Measurements from ENCODE around the gene RANBP3L. TPM values are rescaled to one million over a fixed set of nuclear protein-coding genes. Genes with fewer than 3 reads are reported as not detected.
"Not testable (repeated sequence)": the region's sequence is repeated elsewhere in the genome, so short reads cannot be mapped to it uniquely, and the experiment has no call there.

The RANBP3L gene
- total RNA-seq, 2 experiments from 2014 or later = 0.15 TPM; not detected in 1

- CTCF ChIA-PET = interaction anchor here (0.6 to 0.7 kb wide), 2 partner anchors 11 to 149 kb away, joined by 3 read pairs; no protein-coding TSS in a partner anchor
- POLR2A ChIA-PET = no interaction called here
These were observed 4.0 kb downstream of the RANBP3L start for GRCh38 chr5:36297653-36298052.

- ChIA-PET POLR2A (no interaction called here), CTCF (no interaction called here)
These were observed 15.7 kb downstream of the RANBP3L start for GRCh38 chr5:36285837-36286615.

GRCh38 chr5:36283775-36284174 is 17.9 kb downstream of the RANBP3L start:
- POLR2A ChIA-PET, CTCF ChIA-PET: not testable (repeated sequence)

GRCh38 chr5:36281626-36282025 is 20.1 kb downstream of the RANBP3L start:
- ChIA-PET CTCF (no interaction called here), POLR2A (no interaction called here)

DNA sequence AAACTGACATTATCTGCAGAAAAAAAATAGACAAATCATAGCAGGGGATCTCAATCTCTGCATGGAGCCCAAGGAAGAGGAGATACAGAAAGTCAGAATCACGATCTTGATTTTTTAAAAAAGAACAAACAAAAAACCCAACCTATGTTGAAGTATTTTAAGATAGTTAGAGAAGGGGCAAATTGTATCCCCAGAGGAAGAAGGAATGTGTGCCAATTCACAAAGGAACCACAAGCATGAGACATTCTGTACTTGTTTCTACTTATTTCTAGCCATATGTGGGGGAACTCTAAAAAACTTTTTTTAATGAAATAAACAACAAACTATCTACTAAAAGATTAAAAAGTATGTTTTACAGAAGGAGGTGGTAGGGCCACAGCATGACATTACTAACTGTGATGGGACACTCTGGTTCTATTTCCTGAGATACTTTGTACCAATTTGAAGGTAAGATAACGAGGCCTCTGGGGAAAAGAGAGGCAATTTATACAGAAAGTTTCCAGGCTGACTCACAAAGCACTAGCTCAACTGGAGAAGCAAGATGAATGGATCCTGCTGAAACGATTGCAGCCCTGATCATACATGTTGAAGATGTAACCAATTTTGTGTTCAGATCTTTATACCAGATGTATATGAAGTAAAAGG is 22.5 kb downstream of the RANBP3L start:
- ChIA-PET POLR2A (no interaction called here), CTCF (interaction anchor here (0.6 kb wide), 1 partner anchor 16 kb away, joined by 3 read pairs; no protein-coding TSS in a partner anchor)

DNA sequence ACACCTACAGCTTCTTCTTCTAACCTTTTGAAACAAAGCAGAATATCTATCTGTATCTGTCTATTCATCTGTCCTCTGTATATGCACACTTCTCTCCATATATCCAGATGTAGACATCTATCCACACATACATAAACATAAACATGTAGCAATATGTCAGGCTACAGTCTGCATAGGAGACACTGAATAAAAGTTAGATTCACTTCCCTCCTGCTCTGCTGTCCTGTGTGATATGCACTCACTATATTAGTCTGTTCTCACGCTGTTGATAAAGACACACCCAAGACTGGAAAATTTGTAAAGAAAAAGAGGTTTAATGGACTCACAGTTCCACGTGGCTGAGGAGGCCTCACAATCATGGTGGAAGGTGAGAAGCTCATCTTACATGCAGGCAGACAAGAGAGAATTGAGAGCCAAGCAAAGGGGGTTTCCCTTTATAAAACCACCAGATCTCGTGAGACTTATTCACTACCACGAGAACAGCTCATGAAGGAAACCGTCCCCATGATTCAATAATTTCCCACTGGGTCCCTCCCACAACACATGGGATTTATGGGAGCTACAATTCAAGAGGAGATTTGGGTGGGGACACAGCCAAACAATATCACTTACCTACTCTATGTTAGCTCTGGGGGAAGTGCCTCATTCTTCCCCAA is 24.1 kb downstream of the RANBP3L start:
- POLR2A ChIA-PET = no interaction called here
- CTCF ChIA-PET = no interaction called here

- ChIA-PET POLR2A (no interaction called here), CTCF (no interaction called here)
These were observed 24.8 kb downstream of the RANBP3L start for GRCh38 chr5:36276864-36277263.

DNA sequence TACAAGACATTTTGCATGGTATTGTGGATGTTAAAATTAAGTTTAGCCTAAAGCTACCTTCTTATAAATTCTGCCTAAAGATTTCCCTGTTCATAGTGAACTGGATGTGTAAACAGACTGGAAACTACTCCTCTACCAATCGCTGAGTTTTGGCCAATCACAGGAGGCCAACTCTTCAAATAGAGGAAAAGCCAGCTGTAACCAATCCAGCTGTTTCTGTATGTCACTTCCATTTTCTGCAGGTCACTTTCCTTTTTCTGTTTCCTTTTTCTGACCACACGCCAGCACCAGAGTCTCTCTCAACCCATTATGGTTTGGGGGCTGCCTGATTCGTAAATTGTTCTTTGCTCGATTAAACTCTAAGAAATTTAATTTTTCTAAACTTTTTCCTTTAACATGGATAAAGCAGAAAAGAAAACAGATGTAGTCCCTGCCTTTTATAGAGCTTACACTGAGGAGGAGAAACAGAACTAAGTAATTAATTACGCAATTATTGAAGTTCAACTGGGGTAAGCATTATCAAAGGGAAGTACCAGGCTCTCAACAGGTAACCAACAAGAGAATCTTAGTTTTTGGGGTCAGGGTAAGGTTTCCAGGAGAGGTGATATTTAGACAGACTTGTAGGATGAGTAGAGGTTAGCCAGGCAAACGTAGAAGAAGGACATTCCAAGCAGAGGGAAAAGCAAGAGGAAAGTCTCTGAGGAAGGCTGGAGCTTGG is 27.7 kb downstream of the RANBP3L start:
- ChIA-PET POLR2A (no interaction called here), CTCF (interaction anchor here (1.2 kb wide), 1 partner anchor 8 kb away, joined by 3 read pairs; no protein-coding TSS in a partner anchor)

DNA sequence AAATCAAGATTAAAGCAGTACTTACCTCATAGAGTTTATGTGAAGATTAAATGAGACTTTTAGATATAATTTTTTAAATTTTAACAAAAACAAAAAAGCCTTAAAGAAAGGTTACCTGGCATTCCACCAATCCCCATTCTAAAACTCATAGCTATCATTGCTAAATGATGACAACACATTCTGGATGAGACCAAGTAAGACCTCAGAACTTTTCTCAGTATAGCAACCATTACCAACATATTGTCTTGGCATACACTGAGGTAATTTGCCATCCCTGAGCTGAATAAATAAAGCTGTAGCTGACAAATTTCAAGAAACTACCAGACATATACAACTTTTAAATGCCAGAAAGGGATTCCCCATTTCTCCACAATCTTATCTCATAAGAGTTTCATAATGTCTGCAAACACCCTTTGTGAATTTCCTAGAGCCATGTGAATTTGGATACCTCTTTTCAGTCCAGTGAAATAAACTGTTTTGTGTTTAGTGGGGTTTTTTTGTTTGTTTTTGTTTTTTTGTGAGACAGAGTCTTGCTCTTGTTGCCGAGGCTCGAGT is 29.5 kb downstream of the RANBP3L start:
- ChIA-PET POLR2A (no interaction called here), CTCF (interaction anchor here (0.6 to 0.9 kb wide), 2 partner anchors 30 to 458 kb away, joined by 3 read pairs; partner anchors contain the start of gene NADK2)

DNA sequence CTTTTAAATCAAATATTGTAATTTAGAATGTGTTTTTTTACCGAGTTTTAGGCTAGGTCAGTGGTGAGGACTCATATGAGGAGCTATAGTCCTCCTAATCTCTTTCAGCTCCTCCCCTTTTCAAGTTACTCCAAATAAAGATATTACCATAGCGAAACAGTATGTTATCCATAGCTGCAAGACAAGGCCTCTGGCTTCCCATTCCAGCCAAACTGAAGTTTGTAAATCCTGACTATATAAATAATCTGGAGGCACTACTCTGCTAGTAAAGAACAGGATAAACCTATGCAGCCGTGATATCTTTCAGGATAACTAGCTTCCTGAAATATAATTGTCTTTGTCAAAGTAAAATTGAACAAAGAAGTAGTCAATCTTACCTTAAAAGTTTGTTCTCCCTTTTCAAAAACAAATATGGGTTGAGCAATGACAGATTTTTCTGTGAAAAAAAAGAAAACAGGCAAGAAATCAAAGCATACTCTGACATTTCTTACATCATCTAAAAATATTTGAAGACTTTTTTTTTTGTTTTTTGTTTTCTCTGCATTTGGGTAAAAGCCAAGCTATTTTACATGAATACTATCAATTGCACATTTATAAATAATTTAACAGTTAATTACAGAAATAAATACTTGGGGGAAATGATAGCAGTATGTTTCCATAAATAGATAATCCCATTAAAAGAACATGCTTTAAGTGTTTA is 30.7 kb downstream of the RANBP3L start:
- ChIA-PET POLR2A (no interaction called here), CTCF (interaction anchor here (0.8 kb wide), 1 partner anchor 192 kb away, joined by 3 read pairs; no protein-coding TSS in a partner anchor)

GRCh38 chr5:36270175-36270574 is 31.5 kb downstream of the RANBP3L start:
- ChIA-PET POLR2A (no interaction called here), CTCF (no interaction called here)

DNA sequence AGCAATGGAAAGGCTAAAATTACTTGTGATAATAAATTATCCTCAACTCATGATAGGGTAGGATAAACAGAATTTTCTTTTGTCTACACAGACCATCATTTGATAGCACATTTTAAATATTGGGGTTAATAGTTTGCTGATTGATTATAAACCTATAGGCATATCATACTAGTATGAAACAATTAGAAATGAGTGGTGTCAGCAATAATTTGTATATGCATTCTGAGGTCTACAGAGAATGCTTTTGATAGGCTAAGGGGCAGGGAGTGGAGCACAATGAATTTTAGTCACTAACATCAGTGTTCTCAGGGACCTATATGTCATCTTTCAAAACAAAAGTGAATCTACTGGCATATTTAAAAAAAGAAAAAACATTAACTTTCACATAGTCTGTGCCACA is 32.2 kb downstream of the RANBP3L start:
- ChIA-PET POLR2A (no interaction called here), CTCF (no interaction called here)

DNA sequence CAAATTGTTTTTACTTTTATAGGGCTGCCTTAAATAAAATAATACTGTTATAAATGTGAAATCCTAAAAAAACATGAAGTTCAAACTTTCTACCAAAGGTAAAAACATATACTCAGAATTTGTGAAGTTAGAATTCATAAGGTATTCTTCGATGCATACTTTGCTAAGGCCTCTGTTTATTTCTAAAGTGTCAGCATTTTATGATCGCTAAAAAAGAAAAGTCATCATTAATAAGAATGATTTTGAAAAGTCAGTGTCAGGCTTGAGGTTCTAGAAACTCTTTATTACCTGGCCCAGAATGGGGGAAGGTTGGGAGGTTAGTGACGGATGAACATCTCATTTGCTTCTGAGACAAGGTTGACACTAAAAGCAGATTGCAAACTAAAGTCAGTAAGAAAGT is 33.8 kb downstream of the RANBP3L start:
- CTCF ChIA-PET = no interaction called here

DNA sequence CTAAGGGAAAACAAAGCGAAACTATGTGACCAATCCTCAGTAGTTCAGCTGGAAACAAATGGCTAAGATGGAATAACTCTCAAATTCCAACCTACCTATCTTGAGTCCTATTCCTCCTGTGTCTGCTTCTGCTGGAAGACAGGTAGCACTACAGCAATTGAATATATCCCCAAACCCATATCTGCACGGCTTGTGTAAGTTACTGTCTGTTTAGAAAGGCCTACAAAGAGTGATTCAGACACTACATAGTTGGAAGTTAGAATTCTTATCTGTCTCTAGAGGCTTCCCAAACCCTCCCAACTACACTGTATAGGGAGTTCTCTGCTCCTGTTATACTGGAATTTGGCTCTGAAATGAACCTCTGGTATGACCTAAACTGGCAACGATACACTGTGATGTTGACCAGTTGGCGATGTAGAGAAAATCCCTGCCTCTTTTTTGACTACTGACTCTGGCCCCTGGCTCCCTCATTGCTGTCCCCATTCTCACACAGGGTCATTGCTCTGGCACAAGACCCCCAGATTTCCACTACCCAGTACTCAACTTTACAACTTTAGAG is 37.4 kb downstream of the RANBP3L start:
- CTCF ChIA-PET = no interaction called here
- POLR2A ChIA-PET = no interaction called here

More for the DNA sequence above, 33.8 kb downstream of the RANBP3L start:
- POLR2A ChIA-PET = no interaction called here

DNA sequence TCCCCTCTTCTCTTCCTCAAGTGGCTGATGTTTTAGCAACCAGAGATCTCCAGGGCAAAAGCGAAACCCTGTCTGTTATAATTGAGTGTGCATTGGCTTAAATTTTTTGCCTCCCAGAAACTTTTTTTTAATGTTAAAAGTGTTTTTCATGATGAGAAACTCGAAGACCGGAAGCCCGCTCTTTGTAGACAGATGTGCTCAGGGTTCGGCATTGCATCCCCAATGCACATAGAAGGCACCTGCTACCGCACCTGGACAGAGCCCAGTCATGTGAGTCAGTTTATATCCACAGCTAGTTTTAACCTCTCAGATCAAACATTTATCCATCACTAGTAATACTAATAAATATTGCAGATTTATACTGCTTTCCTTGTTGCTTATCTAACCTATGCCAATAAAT is 40.5 kb downstream of the RANBP3L start:
- CTCF ChIA-PET = no interaction called here
- POLR2A ChIA-PET = no interaction called here

DNA sequence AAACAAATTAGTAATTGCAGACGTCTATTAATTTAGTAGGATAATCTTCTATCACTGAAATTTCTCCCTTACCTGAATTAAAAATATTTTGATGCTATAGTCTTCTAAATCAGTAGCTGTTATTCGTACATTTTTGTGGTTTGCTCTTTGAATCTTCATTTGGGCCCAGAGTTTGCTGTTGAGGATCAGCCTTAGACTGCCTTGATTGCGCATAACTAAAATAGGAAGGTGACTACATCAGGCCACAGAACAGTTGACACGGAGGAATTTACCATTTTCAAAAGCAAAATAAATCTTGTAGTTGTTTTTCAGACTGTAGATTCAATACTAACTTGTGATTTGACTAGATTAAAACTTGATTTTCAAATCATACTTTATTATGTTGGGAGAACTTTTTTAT is 48.1 kb downstream of the RANBP3L start:
- POLR2A ChIA-PET = no interaction called here
- CTCF ChIA-PET = no interaction called here

DNA sequence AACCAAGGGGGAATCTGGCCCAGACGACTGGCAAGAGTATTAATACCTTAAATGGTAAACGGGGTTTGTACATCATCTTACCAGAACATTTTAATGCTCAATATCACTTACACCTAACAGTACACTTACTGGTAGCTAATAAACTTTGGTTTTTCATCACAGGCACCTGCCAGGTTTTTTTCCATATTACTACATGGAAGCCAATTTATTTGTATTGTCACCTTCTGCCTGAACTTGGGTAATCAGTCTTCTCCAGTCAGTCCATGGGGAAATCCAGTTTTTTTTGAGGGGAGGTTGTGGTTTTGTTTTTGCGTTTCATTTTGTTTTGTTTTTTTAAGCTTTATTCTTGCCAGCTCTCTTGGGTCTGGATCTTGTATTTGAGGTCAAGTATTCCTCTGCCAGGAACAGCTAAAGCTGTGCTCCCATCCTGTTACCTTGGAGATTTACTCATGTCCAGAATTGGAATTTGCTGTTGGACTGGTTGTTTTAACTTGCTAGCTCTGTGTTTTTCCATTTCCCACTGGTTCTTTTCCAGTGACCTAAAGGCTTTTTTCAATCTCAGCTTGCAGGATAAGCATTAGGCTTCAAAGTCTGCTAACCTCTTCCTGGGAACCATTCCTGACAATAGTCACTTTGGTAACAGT is 48.9 kb downstream of the RANBP3L start:
- POLR2A ChIA-PET = no interaction called here
- CTCF ChIA-PET = no interaction called here

DNA sequence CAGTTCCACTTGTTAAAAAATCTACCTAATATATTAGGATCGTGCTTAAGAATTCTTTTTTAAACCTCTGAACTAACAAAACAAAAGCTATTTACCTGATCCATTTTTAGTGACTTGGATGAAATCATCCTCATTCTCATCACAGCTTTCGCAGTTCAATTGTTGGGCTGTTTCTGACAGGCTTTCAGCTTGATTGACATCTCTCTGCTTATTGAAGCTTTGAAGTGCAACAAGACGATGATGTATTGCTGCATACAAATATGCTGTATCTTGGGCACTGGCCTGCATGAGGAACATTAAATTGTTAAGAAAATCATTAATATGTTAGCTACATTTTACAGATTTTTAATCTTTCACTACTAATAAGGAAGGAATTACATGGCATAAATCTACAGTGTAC is 50.5 kb downstream of the RANBP3L start:
- POLR2A ChIA-PET = interaction anchor here (1.8 kb wide), 1 partner anchor 9 kb away, joined by 4 read pairs; no protein-coding TSS in a partner anchor
- CTCF ChIA-PET = no interaction called here

DNA sequence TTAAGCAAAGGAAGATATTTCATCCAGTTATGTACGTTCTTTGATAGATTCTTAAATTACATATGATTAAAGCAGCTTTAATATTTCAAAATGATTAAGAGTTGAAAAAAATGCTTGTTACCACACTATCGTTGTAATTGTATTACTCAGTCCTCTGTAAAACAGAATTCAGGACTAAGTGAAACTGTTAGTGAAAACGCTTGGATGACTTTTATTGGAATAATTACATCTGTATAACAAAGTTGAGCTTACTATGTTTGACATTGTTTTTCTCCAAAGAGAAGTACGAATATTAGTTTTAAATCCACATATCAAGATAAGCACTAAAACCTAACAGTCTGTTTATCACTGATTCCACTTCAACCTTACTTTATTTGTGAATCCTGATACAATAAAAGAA is 51.3 kb downstream of the RANBP3L start:
- ChIA-PET CTCF (no interaction called here), POLR2A (interaction anchor here (1.8 kb wide), 1 partner anchor 8 kb away, joined by 4 read pairs; no protein-coding TSS in a partner anchor)

All from activated CD8-positive, alpha-beta memory T cell treated with anti-CD3 and anti-CD28 coated beads for 36 hours (primary cell).